M059J (cell line): ENCODE measurements around the gene ZNF280A. TPM values are rescaled to one million over a fixed set of nuclear protein-coding genes. Genes with fewer than 3 reads are reported as not detected.
A peak's percentile ranks its signal among the peaks of the same experiment; 100 is the strongest.
"Not testable (repeated sequence)": the region's sequence is repeated elsewhere in the genome, so short reads cannot be mapped to it uniquely, and the experiment has no call there.

Experiments
- DNase-seq: peaks from one replicate; pipeline ENCODE4 v3.0.0-alpha.2; 2012; ENCODE audit warnings: low read depth
- total RNA-seq: library from RNA; depleted of rRNA; stranded (reverse); fragments of >200 nt; shearing (Covaris generic); gene quantifications from 2 replicates; pipeline ENCODE4 v1.2.3, GENCODE V29; 2014; rRNA removed

The ZNF280A gene
- total RNA-seq, 1 experiment from 2014 or later: not detected

DNA sequence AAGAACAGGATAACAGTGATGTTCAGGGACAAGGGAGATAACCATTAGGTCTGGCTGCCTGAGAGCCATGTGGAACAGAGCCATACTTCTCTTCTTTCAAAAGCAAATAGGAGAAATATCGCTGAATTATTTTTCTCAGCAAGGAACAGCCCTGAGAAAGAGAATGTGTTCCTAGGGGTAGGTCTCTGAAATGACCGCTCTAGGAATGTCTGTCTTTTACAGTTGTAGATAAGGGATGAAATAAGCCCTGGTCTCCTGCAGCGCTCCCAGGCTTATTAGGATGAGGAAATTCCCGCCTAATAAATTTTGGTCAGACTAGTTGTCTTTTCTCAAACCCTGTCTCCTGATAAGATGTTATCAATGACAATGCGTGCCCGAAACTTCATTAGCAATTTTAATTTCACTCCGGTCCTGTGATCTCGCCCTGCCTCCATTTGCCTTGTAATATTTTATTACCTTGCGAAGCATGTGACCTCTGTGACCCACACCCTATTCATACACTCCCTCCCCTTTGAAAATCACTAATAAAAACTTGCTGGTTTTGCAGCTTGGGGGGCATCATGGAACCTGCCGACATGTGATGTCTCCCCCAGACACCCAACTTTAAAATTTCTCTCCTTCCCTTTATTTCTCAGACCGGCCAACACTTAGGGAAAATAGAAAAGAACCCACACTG is 51.1 kb downstream of the ZNF280A start:
- not testable (repeated sequence) for DNase-seq

DNA sequence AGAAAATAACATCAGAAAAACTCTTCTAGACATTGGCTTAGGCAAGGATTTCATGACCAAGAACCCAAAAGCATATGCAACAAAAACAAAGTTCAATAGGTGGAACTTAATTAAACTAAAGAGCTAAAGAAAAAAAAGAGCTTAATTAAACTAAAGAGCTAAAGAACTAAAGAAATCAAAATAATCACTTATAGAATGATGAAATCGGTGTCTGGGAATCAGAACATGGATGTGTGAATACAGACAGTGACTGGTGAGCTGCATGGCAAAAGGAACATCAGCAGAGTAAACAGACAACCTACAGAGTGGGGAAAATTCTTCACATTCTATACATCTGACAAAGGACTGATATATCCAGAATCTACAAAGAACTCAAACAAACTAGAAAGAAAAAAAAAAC is 53.0 kb downstream of the ZNF280A start:
- DNase-seq: no peak

DNA sequence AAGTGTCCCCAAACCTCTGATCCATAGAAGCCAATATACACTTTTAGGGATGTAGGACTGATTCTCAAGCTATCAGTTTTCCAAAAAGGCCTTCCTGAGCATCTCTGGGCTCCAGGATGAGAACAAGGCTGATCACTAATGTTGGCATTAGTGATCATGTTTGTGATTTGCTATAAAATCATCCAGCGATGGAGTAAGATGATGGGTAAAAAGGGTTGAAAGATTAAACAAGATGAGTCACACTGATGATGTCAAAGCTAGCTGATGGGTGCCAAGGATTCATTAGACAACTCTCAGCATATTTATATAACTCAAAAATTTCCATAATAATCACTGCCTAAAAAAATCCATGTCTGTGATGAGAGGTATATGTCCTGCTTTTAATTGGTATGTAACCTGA is 54.3 kb downstream of the ZNF280A start:
- no peak for DNase-seq

DNA sequence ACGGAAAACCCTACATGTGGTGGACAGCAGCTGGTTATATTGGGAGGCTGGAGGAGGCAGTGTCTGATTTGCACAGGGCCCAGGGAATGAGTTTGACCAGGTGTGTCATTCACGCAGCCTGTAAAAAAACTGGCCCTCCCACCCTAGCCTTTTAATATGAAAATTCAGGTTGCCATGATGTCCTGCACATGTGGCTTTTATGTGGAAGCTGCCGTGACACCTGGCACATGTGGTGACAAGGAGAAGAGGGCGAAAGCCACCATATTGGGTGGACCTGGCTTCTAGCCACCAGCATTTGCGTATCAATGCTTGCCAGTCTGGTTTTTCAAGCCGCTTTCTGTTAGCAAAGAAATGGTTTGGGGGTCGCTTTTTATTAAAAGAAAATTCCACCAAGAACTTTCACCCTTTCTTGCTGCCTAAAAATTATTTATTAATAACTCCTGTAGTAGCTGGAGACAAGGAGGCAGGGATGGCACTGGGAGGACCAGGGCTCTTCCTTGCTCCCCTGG is 54.9 kb downstream of the ZNF280A start:
- no peak for DNase-seq

DNA sequence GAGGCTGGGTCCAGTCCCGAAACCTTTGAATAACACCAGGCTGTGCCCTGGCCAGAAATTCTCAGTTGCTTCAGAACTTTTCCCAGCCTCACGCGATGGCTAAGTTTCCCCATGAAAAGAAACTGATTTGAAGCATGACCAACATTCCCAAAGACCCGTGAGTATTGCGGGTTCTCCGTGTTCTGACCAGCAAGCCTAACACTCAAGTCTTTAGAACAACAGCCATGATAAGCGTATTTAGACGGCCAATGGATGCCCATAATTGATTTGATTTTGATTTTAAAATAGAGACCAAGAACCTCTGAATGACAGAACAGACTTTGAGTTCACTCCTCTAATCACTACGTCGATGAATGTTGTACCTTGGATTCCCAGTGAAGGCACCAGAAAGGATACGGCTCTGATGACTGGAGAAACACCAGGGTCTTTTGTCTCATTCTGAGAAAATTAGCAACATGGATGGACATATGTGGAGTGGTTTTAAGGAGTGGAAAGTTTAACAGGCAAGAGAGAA is 55.5 kb downstream of the ZNF280A start:
- no peak for DNase-seq

DNA sequence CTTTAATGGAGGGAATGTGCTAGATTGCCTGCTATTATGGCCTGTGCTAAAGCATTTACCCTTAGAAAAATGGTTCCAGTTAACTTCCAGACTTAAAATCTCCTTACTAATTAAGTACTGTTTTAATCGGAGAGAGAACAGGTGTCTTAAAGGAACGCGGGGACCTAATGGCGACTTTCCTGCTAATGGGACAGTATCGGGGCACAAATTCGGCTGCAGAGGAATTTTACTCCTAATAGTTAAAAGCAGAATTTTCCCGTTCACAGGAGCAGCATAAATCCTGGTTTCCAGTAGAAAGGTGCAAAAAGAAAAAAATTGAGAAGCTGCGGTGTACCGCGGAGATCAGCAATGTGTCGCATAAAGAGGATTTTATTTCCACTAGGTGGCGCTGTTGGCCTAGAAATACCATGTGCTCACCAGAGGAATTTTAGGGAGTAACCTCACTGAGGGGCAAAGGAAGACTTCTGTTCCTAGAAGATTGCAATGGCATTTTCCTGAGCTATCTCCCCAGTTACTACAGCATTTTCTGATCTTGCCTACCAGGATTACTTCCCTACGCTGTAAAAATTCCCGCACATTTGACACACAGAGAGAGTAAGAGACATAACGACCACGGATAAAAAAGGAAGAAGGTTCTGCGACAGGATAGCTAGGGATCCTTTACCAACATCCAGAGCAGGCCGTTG is 56.1 kb downstream of the ZNF280A start:
- DNase-seq: peak; percentile 50

Other genes starting within 250 kb of the ZNF280A start
- 3.1 and 3.7 TPM in 2 replicates for gene ZNF280B, start 11.5 kb downstream of the ZNF280A start, total RNA-seq
- gene PRAME, start 39.0 kb upstream of the ZNF280A start, total RNA-seq: not detected in 2 replicates
- not detected in 2 replicates for gene GGTLC2, start 124.3 kb upstream of the ZNF280A start, total RNA-seq